ENCODE data around the gene KRT71.
"Not testable (repeated sequence)": the region's sequence is repeated elsewhere in the genome, so short reads cannot be mapped to it uniquely, and the experiment has no call there.

Gene KRT71

DNA sequence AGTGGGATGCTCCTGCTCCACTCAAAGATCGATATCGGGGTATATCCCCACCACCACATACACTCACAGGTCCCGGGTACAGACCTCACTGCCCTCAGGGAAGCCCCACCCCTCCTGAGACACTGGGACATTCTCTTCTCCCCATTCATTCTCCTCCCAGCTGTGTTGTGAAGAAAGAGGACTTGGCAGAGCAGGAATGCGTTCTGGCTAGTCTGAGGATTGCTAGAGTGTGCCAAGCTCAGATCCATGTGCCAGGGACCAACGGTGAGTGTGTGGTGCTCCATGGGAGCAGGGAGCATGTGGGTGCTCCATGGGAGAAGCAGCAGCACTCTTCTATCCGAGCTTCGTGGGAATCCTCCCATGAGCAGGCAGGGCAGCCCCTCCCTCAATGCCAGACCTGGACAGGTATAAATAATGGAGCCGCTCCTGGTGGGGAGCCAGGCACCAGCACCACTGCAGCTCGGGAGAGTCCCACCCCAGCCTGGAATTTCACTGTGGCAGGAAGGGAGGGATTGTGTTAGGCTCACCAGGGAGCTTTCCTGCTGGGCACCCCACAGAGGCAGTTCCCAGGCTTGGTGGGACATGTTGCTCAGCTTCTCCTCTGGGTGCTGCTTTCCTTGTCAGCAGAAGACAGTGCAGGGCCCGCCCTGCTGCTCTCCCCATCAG lies 30.5 kb downstream of the KRT71 start:
- H3K4me3 ChIP-seq (ENCODE audit: low read depth, low read length): no peak overlapping the region

DNA sequence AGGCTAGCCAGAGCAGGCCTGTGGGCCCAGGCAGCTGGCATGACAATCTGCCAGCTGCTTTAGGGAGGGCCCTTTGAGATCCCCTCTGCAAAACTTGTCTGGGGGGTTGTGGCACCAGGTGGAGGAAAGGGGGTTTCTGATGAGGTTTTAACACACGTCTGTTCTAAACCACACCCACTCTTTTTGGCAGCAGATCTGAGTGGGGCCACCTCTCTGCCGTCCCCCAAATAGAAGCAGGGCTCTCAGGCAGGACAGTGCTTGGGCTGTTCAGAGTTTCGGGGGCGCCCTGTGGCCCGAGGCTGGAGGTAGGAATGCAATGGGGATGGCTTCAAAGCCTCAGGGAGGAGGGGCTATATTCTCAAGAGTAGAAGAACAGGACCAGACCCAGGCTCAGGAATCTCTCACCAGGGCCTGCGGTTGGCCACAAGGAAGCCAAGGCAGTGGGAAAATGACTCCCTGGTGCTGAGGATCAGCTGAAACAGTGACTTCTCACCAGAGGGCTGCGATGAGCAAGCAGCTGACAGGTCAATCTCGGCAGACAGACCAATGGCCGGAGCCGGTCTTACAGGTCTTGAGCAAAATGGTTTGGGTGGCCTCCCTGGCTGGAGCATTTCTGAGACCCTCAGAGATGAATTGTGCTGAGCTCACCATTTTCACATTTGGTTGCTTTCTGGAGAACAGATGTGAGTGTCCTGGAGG lies 31.2 kb downstream of the KRT71 start:
- H3K4me3 ChIP-seq (ENCODE audit: low read depth, low read length): no peak overlapping the region

DNA sequence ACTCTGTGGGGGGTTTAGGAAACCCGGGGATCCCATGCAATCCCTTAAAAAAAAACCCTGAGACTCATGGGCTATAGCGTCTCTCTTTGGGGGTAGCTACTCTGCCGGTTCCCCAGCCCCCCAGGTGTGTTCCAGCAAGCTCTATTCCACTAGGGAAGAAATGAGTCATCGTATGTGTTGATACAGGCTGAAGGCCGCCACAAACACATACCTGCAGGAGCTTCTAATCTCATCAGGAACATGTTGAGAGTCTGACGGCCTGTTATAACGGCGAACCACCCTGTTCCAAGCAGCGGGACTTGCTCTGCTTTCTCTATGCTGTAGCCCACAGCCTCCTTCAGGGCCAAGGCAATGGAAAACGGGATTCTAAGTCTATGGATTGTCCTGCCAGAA lies 31.8 kb downstream of the KRT71 start:
- no peak overlapping the region for H3K4me3 ChIP-seq (ENCODE audit: low read depth, low read length)

DNA sequence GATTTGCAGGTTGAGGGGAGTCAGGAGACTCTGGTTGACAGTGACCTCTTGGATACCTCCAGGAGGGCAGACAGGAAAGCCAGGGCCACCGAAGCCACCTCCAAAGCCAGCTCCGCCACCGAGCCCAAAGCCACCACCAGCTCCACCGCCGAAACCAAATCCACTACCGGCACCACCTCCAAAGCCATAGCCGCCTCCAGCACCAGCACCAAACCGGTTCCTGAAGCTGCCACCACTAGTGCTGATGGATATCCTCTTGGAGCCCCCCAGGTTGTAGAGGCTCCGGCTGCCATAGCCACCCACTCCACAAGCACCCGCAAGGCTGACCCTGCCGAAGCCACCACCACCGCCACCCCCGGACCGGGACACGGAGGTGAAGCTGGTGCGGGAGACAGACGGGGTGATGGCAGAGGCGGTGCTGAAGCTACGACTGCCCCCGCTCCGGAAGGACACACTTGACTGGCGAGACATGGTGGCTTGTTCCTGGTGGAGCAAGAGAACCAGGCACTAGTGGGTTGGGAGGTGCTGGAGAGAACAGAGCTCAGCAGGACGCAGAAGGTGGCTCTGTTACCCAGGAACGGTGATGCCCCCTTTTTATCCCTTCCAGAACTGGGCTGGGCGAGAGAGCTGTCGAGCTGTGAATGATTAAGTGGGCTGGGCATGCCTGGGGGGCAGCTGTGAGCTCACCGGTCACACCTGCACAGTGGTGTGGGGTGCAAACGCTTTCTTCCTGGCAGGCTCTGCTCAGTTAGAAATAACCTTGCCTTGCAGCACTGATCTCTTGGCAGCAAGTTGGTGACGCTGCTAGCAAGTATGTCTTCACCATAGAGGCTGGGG lies 32.9 kb downstream of the KRT71 start, which contains the start of gene KRT5:
TSS of gene KRT5 (minus strand) at position 569 of the 837 bp plus-strand sequence. CDS start at position 471, 98 bp downstream.
- H3K4me3 ChIP-seq (ENCODE audit: low read depth, low read length): no peak within 1 kb of the TSS

DNA sequence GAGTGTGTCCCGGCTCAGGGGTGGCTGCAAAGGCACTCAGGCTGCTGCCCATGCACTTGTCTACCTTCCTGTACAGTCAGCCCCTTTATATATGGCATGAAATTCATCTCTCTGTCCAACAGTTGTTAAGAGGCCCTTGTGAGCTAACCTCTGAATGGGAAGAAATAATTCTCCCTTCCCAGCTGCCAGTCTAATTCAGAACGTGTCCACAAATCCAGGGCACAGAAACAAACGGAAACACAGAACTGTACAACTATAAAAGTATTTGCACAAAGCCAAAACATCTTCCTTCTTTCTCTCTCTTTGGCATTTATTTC lies 33.6 kb downstream of the KRT71 start:
- no peak overlapping the region for H3K4me3 ChIP-seq (ENCODE audit: low read depth, low read length)

DNA sequence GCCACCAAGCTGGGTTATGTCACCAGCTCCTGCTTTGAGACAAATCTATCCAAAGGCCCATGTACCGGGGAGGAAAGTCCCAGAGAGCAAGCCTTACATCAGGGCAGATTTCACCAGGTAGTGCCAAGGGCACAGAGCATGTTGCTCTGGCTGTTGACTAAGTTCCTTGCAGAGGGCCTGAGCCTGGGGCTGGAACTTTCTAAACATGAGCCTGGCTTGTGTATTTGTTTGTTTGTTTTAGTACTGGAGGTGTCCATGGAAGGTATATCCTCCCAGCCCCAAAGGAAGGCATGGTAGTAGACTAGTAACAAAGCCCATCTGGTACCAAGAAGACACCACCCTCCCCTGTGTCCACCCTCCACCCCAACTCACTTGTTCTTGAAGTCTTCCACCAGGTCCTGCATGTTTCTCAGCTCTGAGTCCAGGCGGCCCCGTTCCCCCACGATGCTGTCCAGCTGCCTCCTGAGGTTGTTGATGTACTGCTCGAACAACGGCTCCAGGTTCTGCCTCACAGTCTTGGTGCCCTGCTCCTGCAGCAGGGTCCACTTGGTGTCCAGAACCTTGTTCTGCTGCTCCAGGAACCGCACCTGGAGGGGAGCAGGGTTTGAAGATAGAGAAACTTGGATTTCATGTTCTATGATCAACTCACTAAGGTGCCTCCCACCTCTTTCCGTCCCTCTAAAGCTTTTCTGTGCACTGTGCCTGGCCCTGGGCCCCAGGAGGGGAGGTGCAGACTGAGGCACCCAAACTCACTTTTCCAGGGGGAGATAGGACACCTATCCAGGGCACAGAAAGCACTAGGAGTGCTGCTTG lies 34.2 kb downstream of the KRT71 start:
- no peak overlapping the region for H3K4me3 ChIP-seq (ENCODE audit: low read depth, low read length)

DNA sequence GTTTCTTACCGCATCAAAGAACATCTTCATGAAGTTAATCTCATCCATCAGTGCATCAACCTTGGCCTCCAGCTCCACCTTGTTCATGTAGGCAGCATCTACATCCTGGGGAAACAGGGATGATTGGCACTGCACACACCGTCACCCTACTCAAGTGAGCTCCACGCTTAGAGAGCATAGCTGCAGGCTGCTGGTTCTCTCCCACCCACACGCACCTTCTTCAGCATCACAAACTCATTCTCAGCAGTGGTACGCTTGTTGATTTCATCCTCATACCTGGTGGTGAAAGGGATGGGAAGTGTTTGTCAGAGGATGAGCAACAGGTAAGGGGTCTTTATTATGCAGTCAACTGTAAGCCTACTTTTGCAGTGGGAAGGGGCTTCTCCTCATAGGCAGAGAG lies 35.1 kb downstream of the KRT71 start:
- H3K4me3 ChIP-seq (ENCODE audit: low read depth, low read length): no peak overlapping the region

DNA sequence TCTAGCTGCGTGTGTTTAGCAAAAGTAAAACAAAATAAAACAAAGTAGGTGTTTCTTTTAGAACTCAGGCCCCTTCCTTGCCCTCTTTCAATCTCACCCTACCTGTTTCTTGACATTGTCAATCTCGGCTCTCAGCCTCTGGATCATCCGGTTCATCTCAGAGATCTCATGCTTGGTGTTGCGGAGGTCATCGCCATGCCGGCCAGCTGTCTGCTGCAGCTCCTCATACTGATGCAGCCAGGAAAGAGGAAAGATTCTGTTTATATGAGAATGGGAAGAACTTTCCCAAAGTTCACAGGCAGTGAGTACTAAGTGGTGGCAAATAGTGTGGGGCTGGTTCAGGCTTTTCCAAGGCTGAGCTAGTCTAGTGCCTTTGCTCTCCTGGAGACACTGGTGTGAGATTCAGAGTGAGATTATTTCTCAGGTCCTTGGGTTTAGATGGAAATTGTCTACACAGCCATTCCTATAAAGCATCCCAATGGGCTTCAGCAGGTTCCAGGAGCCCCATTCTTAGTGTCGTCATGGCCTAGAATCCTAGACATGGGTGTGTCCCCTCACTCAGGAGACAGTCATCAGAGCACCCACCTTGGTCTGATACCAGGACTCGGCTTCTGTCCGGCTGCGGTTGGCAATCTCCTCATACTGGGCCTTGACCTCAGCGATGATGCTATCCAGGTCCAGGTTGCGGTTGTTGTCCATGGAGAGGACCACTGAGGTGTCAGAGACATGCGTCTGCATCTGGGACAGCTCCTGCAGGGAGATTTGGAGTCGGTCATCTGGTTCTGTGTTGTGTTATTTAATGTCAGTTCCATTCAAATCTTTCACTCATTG lies 35.7 kb downstream of the KRT71 start:
- no peak overlapping the region for H3K4me3 ChIP-seq (ENCODE audit: low read depth, low read length)

DNA sequence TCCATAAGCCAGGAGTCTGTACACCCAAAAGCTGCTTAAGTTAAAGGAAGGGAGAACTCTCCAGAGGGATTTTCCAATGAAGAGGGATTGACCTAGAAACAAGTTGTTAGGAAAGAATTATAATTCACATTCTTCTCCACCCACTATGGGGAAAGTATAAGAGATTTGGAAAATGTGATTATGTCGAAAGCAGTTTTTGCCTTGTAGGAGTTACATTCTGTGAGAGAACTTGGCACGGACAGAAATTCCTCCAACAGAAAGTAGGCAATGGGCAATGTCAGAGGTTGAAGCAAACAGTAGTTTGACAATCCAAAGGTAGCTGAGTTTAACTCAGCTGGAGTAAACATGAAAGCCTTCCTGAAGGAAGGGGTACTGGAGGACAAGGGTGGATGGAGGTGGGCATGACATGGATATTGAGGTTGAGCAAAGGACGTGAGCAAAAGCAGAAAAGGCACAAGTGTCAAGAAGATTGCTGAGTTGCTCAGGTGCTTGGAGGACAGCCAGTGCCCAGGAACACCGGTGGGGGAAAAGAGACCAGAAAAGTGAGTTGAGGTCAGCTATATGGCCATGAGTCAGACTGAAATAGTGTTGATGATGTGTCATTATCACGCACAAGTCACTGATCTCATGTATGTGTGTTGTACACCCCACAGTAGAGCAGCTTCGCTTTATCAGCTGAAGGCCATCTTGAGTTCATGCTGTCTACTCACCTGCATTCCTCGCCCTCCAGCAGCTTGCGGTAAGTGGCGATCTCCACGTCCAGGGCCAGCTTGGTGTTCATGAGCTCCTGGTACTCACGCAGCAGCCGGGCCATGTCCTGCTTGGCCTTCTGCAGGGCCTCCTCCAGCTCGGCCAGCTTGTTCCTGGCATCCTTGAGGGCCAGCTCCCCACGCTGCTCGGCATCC lies 36.8 kb downstream of the KRT71 start:
- no peak overlapping the region for H3K4me3 ChIP-seq (ENCODE audit: low read depth, low read length)

DNA sequence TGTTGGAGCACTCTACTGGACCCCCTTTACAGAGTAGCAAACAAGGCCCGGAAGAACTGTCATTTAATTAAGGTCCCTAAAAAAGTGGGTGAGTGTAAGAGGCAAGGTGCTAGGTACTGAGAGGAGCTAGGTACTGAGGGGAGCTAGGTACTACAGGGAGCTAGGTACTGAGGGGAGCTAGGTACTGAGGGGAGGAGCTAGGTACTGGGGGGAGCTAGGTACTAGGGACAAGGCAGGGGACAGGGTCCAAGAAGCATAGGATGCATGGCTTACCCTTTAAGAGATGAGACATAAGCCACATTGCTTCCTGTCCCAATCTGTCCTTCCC lies 37.7 kb downstream of the KRT71 start:
- H3K4me3 ChIP-seq (ENCODE audit: low read depth, low read length): no peak overlapping the region

DNA sequence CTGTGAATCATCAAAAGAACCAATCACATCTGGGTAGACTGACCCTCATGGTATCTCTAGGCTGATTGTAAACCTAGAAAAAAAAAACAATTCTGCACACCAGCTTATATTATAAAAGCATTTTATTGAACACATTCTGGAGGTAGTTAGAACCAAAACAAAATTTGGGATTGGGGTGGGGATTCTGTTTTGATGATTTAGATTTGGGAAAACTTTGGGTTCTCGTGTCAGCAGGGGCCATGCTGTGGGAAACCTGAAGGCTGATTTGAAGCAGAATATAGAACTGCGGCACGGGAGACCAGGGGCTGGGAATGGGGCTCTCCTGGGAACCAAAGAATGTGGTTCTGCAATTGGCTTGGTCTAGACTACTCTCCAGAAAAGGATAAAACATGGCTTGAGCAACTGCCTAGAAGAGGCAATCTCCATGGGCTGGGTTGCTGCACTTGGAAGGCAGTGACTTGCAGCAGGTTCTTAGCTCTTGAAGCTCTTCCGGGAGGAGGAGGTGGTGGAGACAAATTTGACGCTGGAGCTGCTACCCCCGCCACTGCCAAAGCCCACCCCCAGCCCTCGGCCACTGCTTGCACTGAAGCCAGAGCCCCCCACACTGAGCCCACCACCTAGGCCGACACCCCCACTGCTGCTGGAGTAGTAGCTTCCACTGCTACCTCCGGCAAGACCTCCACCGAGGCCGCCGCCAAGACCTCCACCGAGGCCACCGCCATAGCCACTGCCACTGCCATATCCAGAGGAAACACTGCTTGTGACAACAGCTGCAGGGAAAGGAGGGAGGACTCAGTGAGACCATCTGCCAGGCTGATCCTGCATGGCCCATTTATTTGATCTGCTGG lies 38.2 kb downstream of the KRT71 start:
- H3K4me3 ChIP-seq (ENCODE audit: low read depth, low read length): no peak overlapping the region

DNA sequence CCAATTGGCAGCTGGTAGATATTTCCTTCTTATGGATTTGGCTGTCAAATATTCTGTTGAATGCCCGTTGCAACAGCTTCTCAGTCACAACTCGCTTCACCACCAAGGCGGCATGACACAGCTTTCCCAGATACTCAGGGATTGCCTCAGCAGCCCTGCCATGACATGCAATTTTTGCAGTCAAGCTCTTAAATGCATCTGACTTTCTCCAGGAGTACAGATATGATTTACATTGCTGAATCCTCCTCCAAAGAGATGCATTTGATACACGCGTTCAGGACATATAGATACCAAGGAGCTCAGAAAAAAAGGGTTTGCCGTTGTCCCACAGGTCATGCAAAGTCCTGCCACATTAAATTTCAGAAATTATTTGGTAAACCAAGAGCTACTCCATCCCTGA lies 39.2 kb downstream of the KRT71 start:
- no peak overlapping the region for H3K4me3 ChIP-seq (ENCODE audit: low read depth, low read length)

DNA sequence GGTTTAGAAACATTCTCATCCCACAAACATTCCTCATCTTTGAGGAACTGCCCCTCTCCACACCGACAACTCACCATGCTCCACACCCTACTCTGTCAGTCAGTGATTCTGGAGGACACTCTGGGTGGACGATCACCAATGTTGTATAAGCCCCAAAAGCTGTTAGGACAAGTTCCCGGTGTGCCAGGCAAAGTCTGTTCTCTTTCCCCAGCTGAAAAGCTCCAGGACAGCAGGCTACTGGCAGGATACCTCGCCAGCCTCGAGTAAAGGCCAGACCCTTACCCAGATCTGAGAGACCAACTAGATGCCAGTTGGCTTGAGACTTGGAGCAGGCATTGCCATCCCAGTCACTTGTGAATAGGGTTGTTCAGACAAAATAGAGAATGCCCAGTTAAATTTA lies 44.7 kb downstream of the KRT71 start:
- H3K4me3 ChIP-seq (ENCODE audit: low read depth, low read length): no peak overlapping the region

DNA sequence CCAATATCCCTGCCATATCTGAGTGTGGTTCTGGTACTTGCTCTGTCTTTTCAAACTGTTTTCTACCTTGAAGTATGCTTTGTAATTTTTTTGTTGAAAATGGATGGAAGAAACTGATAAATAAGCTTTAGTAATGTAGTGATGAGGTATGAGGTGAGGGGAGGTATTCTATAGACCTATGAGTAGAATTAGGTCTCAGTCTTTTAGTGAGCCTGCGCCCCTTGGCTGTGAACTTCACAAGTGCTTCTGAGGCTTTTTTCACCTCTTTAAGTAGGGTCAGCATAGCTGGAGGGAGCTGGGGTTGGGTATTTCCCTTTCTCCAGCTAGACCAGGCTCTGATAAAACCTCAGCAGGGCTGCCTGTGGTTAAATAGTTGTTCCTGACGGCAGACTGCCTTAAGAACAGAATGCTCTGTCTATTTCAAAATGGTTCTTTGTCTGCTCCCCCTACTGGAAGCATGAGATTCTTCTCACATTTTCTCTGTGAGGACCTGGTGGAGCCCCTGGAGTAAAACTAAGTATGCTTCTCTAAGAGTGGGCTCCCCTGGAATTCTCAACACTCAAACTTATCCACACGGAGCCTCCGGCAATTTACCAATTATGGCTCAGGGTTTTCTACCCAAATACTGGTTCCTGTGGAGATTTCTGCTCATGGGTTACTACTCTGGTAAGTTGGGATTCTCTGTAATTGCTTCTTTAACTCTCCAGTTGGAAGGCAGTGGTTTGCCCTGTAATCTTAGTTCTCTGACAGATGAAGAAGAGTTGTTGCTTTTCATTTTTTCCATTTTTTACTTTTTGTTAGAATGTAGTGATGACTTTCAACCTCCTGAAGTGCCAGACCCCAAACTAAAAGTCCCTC lies 45.9 kb downstream of the KRT71 start:
- no peak overlapping the region for H3K4me3 ChIP-seq (ENCODE audit: low read depth, low read length)

DNA sequence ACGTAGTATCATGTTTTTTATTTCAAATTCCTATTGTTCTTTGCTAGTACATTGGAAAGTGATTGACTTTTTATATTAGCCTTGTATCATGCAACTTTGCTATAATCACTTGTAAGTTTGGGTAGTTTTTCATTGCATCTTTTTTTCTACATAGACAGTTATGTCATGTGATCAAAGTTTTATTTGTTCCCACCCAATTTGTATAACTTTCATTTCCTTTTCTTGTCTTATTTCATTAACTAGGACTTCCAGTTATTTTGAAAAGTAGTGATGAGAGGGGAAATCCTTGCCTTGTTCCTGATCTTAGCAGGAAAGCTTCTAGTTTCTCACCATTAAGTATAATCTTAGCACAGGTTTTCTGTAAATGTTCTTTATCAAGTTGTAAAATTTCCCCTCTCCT lies 50.1 kb downstream of the KRT71 start:
- H3K4me3 ChIP-seq (ENCODE audit: low read depth, low read length): no peak overlapping the region

DNA sequence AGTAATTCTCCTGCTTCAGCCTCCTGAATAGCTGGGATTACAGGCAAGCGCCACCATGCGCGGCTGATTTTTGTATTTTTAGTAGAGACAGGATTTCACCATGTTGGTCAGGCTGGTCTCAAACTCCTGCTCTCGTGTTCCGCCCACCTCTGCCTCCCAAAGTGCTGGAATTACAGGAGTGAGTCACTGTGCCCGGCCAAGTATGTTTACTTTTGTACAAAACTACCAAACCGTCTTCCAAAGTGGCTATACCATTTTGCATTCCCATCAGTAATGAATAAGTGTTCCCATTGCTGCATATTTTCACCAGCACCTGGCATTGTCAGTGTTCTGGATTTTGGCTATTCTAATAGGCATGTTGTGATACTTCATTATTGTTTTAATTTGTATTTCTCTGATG lies 51.5 kb downstream of the KRT71 start:
- no peak overlapping the region for H3K4me3 ChIP-seq (ENCODE audit: low read depth, low read length)

DNA sequence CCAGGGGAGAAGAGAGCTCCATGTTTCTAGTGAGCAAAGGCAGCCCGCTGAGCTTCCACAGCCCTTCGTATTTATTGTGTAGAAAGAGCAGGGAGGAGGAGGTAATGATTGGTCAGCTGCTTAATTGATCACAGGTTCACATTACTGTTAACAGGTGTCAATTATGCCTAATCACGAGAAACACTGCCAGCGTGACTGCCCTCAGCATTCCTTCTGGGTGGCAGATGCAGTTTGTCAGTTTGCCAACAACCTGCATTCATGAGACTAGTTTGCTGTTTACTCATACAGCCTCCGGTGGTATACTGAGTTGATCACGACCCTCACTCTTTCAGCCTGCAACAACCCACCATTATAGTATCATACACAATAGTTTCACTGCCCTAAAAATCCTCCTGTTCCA lies 52.4 kb downstream of the KRT71 start:
- H3K4me3 ChIP-seq (ENCODE audit: low read depth, low read length): not testable (repeated sequence)

All from iPS-11a (cell line).